T-helper 17 cell (primary cell): ENCODE results near the gene EWSR1. TPM values are rescaled to one million over a fixed set of nuclear protein-coding genes. Genes with fewer than 3 reads are reported as not detected.

ENCODE experiments used
- ATAC-seq: fragments of 150-1000 bp; cut with Tn5 transposase; 2 replicates; pipeline ENCODE4 v1.10.0; 2021; ENCODE audit warnings: mild to moderate bottlenecking, moderate library complexity
- DNase-seq, 3 donors: peaks; one replicate each; pipeline versions ENCODE4 v3.0.0 to v3.0.0-alpha.2; 2020 to 2021
- H3K9me3 ChIP-seq: one replicate; pipeline ENCODE4 v1.7.0; 2013; ENCODE audit warnings: low read length, mild to moderate bottlenecking; ENCODE audit not compliant: control insufficient read depth, poor library complexity, severe bottlenecking
- H3K27ac Mint-ChIP-seq: one replicate; pipeline ENCODE4 v1.8.0; 2022; ENCODE audit warnings: mild to moderate bottlenecking, moderate library complexity, mixed read lengths
- H3K27me3 Mint-ChIP-seq: one replicate; pipeline ENCODE4 v1.8.0; 2022; ENCODE audit warnings: mixed read lengths
- H3K36me3 Mint-ChIP-seq: one replicate; pipeline ENCODE4 v1.8.0; 2022; ENCODE audit warnings: low read depth, mixed read lengths
- H3K4me1 Mint-ChIP-seq: one replicate; pipeline ENCODE4 v1.8.0; 2022; ENCODE audit warnings: mild to moderate bottlenecking, mixed read lengths
- H3K4me3 Mint-ChIP-seq: one replicate; pipeline ENCODE4 v1.8.0; 2022; ENCODE audit warnings: mild to moderate bottlenecking, moderate library complexity, mixed read lengths
- total RNA-seq, 4 donors: library from RNA in 2 of 4; stranded (reverse) in 2 of 4; gene quantifications; one replicate each; pipeline ENCODE4 v1.2.3 and lab custom pipeline; 2022 to 2026

EWSR1 gene
- total RNA-seq, 2 donors from 2014 or later = 323 to 335 TPM

- ATAC-seq (peak; percentile 15), DNase-seq (peak in 2 of 3 donors; percentile 20 to 31)
- Mint-ChIP-seq H3K36me3 (peaks cover 9% of the 10 kb centered on the region), H3K27me3 (no peaks in the 10 kb centered on the region), H3K4me1 (peaks cover 55% of the 10 kb centered on the region), H3K27ac (peak overlapping the region; percentile 100), H3K4me3 (peak overlapping the region; percentile 99)
- H3K9me3 ChIP-seq = no peaks in the 10 kb centered on the region
Observed at GRCh38 chr22:29268511-29269229, 602 bp downstream of the EWSR1 start.

DNA sequence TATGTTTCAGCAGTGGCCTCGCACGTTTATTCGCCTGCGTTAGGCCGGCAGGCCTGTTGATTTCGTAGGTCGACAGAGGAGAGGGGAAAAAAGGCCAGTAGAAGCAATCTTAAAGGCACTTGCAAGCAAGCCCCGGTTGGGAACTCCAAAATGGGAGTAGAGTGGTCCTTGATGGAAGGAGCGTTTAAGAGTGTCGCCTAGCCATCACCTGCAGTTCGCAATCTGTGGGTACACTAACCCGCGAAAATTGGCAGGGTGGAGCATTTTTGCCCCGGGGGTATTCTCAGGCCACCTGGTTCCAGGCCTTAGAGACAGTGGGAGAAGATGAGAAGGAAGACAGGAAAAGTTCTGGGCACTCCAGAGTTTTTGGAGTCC lies 1.1 kb downstream of the EWSR1 start:
- ATAC-seq = no peak
- H3K9me3 ChIP-seq = no peaks in the 10 kb centered on the region
- no peaks in the 10 kb centered on the region for H3K27me3 Mint-ChIP-seq
- peak overlapping the region; percentile 100 for H3K27ac Mint-ChIP-seq
- no peak for DNase-seq
- peak overlapping the region; percentile 99 for H3K4me3 Mint-ChIP-seq
- peaks cover 55% of the 10 kb centered on the region for H3K4me1 Mint-ChIP-seq
- H3K36me3 Mint-ChIP-seq = peaks cover 9% of the 10 kb centered on the region

GRCh38 chr22:29269731-29270474 lies 1.8 kb downstream of the EWSR1 start:
- peak overlapping the region; percentile 100 for H3K27ac Mint-ChIP-seq
- peak overlapping the region; percentile 99 for H3K4me3 Mint-ChIP-seq
- no peaks in the 10 kb centered on the region for H3K9me3 ChIP-seq
- H3K27me3 Mint-ChIP-seq = no peaks in the 10 kb centered on the region
- ATAC-seq (no peak), DNase-seq (no peak)
- peaks cover 57% of the 10 kb centered on the region for H3K4me1 Mint-ChIP-seq
- peaks cover 9% of the 10 kb centered on the region for H3K36me3 Mint-ChIP-seq

DNA sequence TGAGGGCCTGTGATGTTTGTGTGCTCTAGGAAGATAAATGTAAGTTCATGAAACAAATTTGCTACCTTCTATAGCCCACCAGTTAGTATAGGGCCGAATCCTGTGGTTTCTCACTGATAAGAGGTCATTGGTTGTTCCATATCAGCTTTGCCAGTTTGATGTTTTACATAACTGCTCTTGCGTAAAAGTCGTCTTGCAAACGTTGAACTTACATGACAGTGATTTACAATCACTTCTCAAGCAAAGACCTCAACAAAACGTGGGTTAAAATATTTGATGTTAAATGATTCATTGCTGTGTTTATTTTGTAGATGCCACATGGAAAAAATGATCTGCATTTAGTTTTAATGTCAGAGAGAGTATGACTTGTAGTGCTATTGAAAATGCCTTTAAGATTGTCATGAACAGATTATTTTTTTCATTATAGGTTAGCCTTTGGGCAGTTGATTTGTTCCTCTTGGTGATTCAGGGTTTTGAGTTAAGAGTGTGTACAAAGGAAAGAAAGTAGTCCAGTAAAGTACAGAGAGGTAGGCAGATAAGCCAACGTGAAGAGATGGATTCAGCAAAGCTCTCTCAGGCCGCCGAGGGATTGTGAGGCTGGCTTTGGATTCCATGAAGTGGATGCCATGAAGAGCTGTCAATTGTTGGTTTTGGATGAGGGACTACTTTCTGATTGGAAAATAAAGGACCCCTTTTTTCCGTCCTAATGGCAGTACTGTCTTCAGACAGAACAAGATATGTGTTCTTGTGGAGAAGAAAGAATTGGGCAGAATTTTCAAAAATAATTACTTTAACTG lies 2.6 kb downstream of the EWSR1 start:
- no peak for DNase-seq
- Mint-ChIP-seq H3K4me3 (peak overlapping the region; percentile 99), H3K27ac (peak overlapping the region; percentile 100), H3K36me3 (peaks cover 9% of the 10 kb centered on the region), H3K27me3 (no peaks in the 10 kb centered on the region), H3K4me1 (peaks cover 58% of the 10 kb centered on the region)
- ATAC-seq = no peak
- H3K9me3 ChIP-seq = no peaks in the 10 kb centered on the region

- Mint-ChIP-seq H3K36me3 (peaks cover 14% of the 10 kb centered on the region), H3K4me3 (peak overlapping the region; percentile 81), H3K27me3 (no peaks in the 10 kb centered on the region), H3K4me1 (peaks cover 59% of the 10 kb centered on the region), H3K27ac (peak overlapping the region; percentile 74)
- ATAC-seq (no peak), DNase-seq (no peak)
- no peaks in the 10 kb centered on the region for H3K9me3 ChIP-seq
Observed at GRCh38 chr22:29272624-29273023, 4.6 kb downstream of the EWSR1 start.

- DNase-seq = no peak
- H3K9me3 ChIP-seq = no peaks in the 10 kb centered on the region
- Mint-ChIP-seq H3K27me3 (no peaks in the 10 kb centered on the region), H3K36me3 (peaks cover 16% of the 10 kb centered on the region), H3K4me1 (peaks cover 54% of the 10 kb centered on the region), H3K4me3 (no peak overlapping the region), H3K27ac (peak overlapping the region; percentile 89)
- no peak for ATAC-seq
Observed at GRCh38 chr22:29275167-29275566, 7.1 kb downstream of the EWSR1 start.

- peaks cover 46% of the 10 kb centered on the region for H3K4me1 Mint-ChIP-seq
- H3K36me3 Mint-ChIP-seq = peaks cover 16% of the 10 kb centered on the region
- no peaks in the 10 kb centered on the region for H3K27me3 Mint-ChIP-seq
- peak overlapping the region; percentile 41 for H3K4me3 Mint-ChIP-seq
- peak overlapping the region; percentile 89 for H3K27ac Mint-ChIP-seq
- DNase-seq (no peak), ATAC-seq (no peak)
- H3K9me3 ChIP-seq = no peaks in the 10 kb centered on the region
Observed at GRCh38 chr22:29275819-29276565, 7.9 kb downstream of the EWSR1 start.

DNA sequence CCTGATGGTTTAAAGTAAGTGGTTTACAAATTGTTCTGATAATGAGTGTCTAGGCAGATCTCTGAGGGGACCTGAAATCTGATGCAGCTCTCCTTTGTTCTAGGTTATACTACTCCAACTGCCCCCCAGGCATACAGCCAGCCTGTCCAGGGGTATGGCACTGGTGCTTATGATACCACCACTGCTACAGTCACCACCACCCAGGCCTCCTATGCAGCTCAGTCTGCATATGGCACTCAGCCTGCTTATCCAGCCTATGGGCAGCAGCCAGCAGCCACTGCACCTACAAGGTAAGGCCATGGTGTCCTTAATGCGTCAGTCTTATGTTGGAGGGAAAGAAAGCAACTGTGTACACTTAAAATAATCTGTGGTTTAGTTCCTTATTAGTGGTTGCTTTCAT lies 9.9 kb downstream of the EWSR1 start:
- Mint-ChIP-seq H3K4me1 (peaks cover 37% of the 10 kb centered on the region), H3K4me3 (no peak overlapping the region)

GRCh38 chr22:29284196-29284595 lies 16.1 kb downstream of the EWSR1 start:
- no peaks in the 10 kb centered on the region for H3K9me3 ChIP-seq
- Mint-ChIP-seq H3K27ac (no peak overlapping the region), H3K27me3 (no peaks in the 10 kb centered on the region), H3K4me1 (peaks cover 22% of the 10 kb centered on the region), H3K36me3 (peaks cover 2% of the 10 kb centered on the region), H3K4me3 (no peak overlapping the region)
- DNase-seq (no peak), ATAC-seq (no peak)

More for the DNA sequence above, 9.9 kb downstream of the EWSR1 start:
- Mint-ChIP-seq H3K27ac (no peak overlapping the region), H3K36me3 (peaks cover 16% of the 10 kb centered on the region), H3K27me3 (no peaks in the 10 kb centered on the region)
- H3K9me3 ChIP-seq = no peaks in the 10 kb centered on the region
- DNase-seq = no peak
- no peak for ATAC-seq

DNA sequence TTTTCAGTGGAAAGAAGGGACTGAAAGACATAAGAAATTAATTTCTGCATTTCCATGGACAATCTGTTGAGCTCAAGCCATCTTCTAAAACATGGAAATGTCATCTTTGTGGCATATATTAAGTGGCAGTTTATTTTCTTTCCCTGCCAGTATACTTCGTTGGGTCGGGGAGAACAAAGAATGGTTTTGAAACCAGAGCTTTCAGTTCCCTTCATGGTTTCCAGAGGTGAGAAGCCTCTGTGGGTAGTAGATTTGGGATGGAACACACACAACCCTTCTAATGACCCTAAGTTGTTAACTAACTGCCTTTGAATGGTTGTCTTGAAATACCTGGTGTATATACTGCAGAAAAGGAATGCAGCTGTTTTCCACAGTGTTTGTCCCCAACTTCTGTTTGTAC lies 20.8 kb downstream of the EWSR1 start:
- H3K36me3 Mint-ChIP-seq = peaks cover 2% of the 10 kb centered on the region
- peaks cover 23% of the 10 kb centered on the region for H3K4me1 Mint-ChIP-seq
- no peak overlapping the region for H3K4me3 Mint-ChIP-seq
- DNase-seq = no peak
- no peaks in the 10 kb centered on the region for H3K9me3 ChIP-seq
- no peak overlapping the region for H3K27ac Mint-ChIP-seq
- ATAC-seq = no peak
- H3K27me3 Mint-ChIP-seq = no peaks in the 10 kb centered on the region

DNA sequence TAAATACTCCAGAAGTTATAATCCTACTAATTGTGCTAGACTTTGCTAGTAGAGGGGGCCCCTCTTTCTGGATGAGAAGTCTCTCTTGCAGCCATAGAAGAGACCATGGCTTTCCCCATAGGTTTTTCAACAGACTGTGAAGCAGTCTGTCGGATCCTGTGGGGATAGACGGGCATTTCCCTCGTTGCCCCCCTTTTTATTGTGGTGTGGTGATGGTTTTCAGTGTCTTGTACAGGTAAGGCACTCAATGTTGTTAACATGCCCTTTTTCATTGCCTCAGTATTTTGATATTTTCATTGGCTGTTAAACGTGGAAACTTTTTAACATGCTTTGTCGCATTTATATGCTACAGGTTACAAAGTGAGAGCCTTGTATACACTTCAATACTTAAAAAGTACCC lies 22.0 kb downstream of the EWSR1 start:
- no peaks in the 10 kb centered on the region for H3K9me3 ChIP-seq
- DNase-seq (no peak), ATAC-seq (no peak)
- H3K4me1 Mint-ChIP-seq = peaks cover 18% of the 10 kb centered on the region
- no peak overlapping the region for H3K27ac Mint-ChIP-seq
- H3K27me3 Mint-ChIP-seq = no peaks in the 10 kb centered on the region
- H3K36me3 Mint-ChIP-seq = peaks cover 2% of the 10 kb centered on the region
- no peak overlapping the region for H3K4me3 Mint-ChIP-seq

DNA sequence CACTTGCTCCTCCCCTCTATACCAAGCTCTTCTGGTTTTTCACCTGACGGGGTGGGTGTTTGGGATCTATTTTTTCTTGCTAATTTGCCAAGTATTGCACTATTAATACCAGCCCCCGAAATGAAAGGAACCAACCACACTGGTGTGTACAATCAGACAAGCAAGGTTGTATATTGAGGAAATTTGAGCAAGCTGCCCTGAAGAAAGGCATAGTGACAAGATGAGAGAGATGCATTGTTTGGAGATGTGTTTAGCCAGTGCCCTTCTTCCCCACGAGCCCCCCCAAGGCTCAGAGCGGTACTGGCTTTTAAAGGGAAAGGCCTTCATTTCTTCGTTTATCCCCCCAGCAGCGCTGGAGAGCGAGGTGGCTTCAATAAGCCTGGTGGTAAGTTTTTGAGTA lies 23.1 kb downstream of the EWSR1 start:
- Mint-ChIP-seq H3K4me3 (no peak overlapping the region), H3K27me3 (no peaks in the 10 kb centered on the region), H3K36me3 (peaks cover 2% of the 10 kb centered on the region), H3K4me1 (peaks cover 16% of the 10 kb centered on the region), H3K27ac (no peak overlapping the region)
- no peaks in the 10 kb centered on the region for H3K9me3 ChIP-seq
- DNase-seq = no peak
- ATAC-seq = no peak

- Mint-ChIP-seq H3K4me3 (no peak overlapping the region), H3K27ac (peak overlapping the region; percentile 29), H3K36me3 (peaks cover 5% of the 10 kb centered on the region), H3K4me1 (peaks cover 11% of the 10 kb centered on the region), H3K27me3 (no peaks in the 10 kb centered on the region)
- no peaks in the 10 kb centered on the region for H3K9me3 ChIP-seq
- DNase-seq (no peak), ATAC-seq (no peak)
Observed at GRCh38 chr22:29292379-29292778, 24.3 kb downstream of the EWSR1 start.
